Neural cell (in vitro differentiated cells): ENCODE data around the gene RPL28. TPM values are rescaled to one million over a fixed set of nuclear protein-coding genes. Genes with fewer than 3 reads are reported as not detected.

ENCODE experiments used
- H2AFZ ChIP-seq: fragments of 200-600, 300-800 bp; sonication (generic), shearing (Covaris generic); 2 replicates; pipeline ENCODE4 v1.6.0; 2014; ENCODE audit warnings: low read depth, mild to moderate bottlenecking, antibody characterized with exemption, low read length, moderate library complexity
- H3F3A ChIP-seq: fragments of 200-600 bp; shearing (Covaris generic); 2 replicates; pipeline ENCODE4 v1.6.1; 2016; ENCODE audit warnings: mild to moderate bottlenecking, moderate library complexity, mixed read lengths, antibody characterized with exemption, low read length; ENCODE audit not compliant: insufficient read depth, poor library complexity, severe bottlenecking
- H3K27ac ChIP-seq: fragments of 200-600, 300-800 bp; sonication (generic), shearing (Covaris generic); 2 replicates; pipeline ENCODE4 v1.5.1; 2014; ENCODE audit warnings: mild to moderate bottlenecking, low read length, moderate library complexity
- H3K27me3 ChIP-seq: fragments of 300-800, 200-600 bp; sonication (generic), shearing (Covaris generic); 2 replicates; pipeline ENCODE4 v1.6.0; 2014; ENCODE audit warnings: mild to moderate bottlenecking, low read depth, low read length, moderate library complexity; ENCODE audit not compliant: insufficient read depth
- H3K36me3 ChIP-seq: fragments of 300-800, 200-600 bp; sonication (generic), shearing (Covaris generic); 2 replicates; pipeline ENCODE4 v1.5.1; 2014; ENCODE audit warnings: mild to moderate bottlenecking, antibody characterized with exemption, low read length, moderate library complexity; ENCODE audit not compliant: insufficient read depth
- H3K4me2 ChIP-seq: fragments of 300-800, 200-600 bp; sonication (generic), shearing (Covaris generic); 2 replicates; pipeline ENCODE4 v1.6.0; 2014; ENCODE audit warnings: mild to moderate bottlenecking, low read length
- H3K4me3 ChIP-seq: fragments of 300-800, 200-600 bp; sonication (generic), shearing (Covaris generic); 2 replicates; pipeline ENCODE4 v1.5.1; 2014; ENCODE audit warnings: mild to moderate bottlenecking, low read length, moderate library complexity
- H3K79me2 ChIP-seq: fragments of 200-600 bp; shearing (Covaris generic); replicated peaks from 2 replicates; pipeline ENCODE4 v1.6.0; 2014; ENCODE audit warnings: mild to moderate bottlenecking, low read length, moderate library complexity; ENCODE audit not compliant: insufficient read depth
- H3K9ac ChIP-seq: fragments of 300-800, 200-600 bp; sonication (generic), shearing (Covaris generic); 2 replicates; pipeline ENCODE4 v1.6.1; 2016; ENCODE audit warnings: mild to moderate bottlenecking, low read length, mixed read lengths
- H3K9me2 ChIP-seq: fragments of 200-600 bp; shearing (Covaris generic); 2 replicates; pipeline ENCODE4 v1.6.1; 2016; ENCODE audit warnings: mild to moderate bottlenecking, low read length, mixed read lengths; ENCODE audit not compliant: insufficient read depth
- H3K9me3 ChIP-seq: fragments of 200-600, 300-800 bp; sonication (generic), shearing (Covaris generic); 2 replicates; pipeline ENCODE4 v1.6.1; 2016; ENCODE audit warnings: mild to moderate bottlenecking, mixed run types, low read length, moderate library complexity, mixed read lengths
- H4K20me1 ChIP-seq: fragments of 200-600 bp; shearing (Covaris generic); 2 replicates; pipeline ENCODE4 v1.6.1; 2016; ENCODE audit warnings: mild to moderate bottlenecking, mixed run types; ENCODE audit not compliant: insufficient read depth
- CTCF ChIP-seq: fragments of 450-650 bp; IDR thresholded peaks from 2 replicates; pipeline ENCODE4 v1.5.1; 2014; ENCODE audit warnings: antibody characterized with exemption, mild to moderate bottlenecking, moderate library complexity; ENCODE audit not compliant: poor library complexity, severe bottlenecking
- EP300 ChIP-seq: fragments of 450-650 bp; conservative IDR thresholded peaks from 2 replicates; pipeline ENCODE4 v1.6.1; 2014; ENCODE audit warnings: antibody characterized with exemption, mild to moderate bottlenecking, moderate library complexity; ENCODE audit not compliant: poor library complexity, severe bottlenecking
- EZH2 ChIP-seq: fragments of 200-600, 300-800 bp; shearing (Covaris generic), sonication (generic); IDR thresholded peaks from 2 replicates; pipeline ENCODE4 v1.6.1; 2014; ENCODE audit warnings: antibody characterized with exemption, low read length, borderline replicate concordance, mild to moderate bottlenecking; ENCODE audit not compliant: insufficient read depth, poor library complexity, severe bottlenecking
- MXI1 ChIP-seq: fragments of 450-650 bp; conservative IDR thresholded peaks from 2 replicates; pipeline ENCODE4 v1.6.1; 2014; ENCODE audit warnings: antibody characterized with exemption, mild to moderate bottlenecking; ENCODE audit not compliant: poor library complexity, severe bottlenecking
- POLR2AphosphoS5 ChIP-seq: IDR thresholded peaks from 2 replicates; pipeline ENCODE4 v1.6.1; 2012
- RAD21 ChIP-seq: fragments of 450-650 bp; conservative IDR thresholded peaks from 2 replicates; pipeline ENCODE4 v1.6.1; 2014; ENCODE audit warnings: antibody characterized with exemption, mild to moderate bottlenecking, moderate library complexity
- REST ChIP-seq: IDR thresholded peaks from 2 replicates; pipeline ENCODE4 v1.6.1; 2012; ENCODE audit warnings: borderline replicate concordance
- SMC3 ChIP-seq: fragments of 450-650 bp; conservative IDR thresholded peaks from 2 replicates; pipeline ENCODE4 v1.6.1; 2014; ENCODE audit warnings: antibody characterized with exemption, mild to moderate bottlenecking, moderate library complexity; ENCODE audit not compliant: poor library complexity
- TAF1 ChIP-seq: IDR thresholded peaks from 2 replicates; pipeline ENCODE4 v1.6.1; 2012; ENCODE audit warnings: low read depth
- polyA plus RNA-seq: library from polyadenylated mRNA; depleted of rRNA; stranded (reverse); fragments of >200 nt; gene quantifications from 2 replicates; pipeline ENCODE4 v1.2.3, GENCODE V29; 2014

The RPL28 gene
- polyA plus RNA-seq, 1 donor from 2014 or later = 195 TPM

GRCh38 chr19:55435020-55435419 is 49.3 kb downstream of the RPL28 start:
- Histone ChIP-seq H3K27me3 (peaks cover 18% of the 10 kb centered on the region), H3K4me3 (no peak overlapping the region), H3K9ac (no peak overlapping the region), H3K9me3 (no peaks in the 10 kb centered on the region), H3F3A (no peaks in the 10 kb centered on the region), H4K20me1 (no peaks in the 10 kb centered on the region), H3K27ac (no peak overlapping the region), H3K36me3 (peaks cover 24% of the 10 kb centered on the region), H3K9me2 (no peaks in the 10 kb centered on the region), H3K4me2 (no peak overlapping the region), H3K79me2 (no peaks in the 10 kb centered on the region), H2AFZ (no peak overlapping the region)
- TF ChIP-seq EZH2 = no peak
- no peak for TF ChIP-seq REST
- TF ChIP-seq TAF1 = no peak
- no peak for TF ChIP-seq EP300
- TF ChIP-seq POLR2AphosphoS5 = no peak
- TF ChIP-seq SMC3 = no peak
- no peak for TF ChIP-seq RAD21
- no peak for TF ChIP-seq CTCF
- no peak for TF ChIP-seq MXI1

- H3K27ac ChIP-seq = no peak overlapping the region
- H2AFZ ChIP-seq = no peak overlapping the region
- peaks cover 6% of the 10 kb centered on the region for H4K20me1 ChIP-seq
- H3K4me3 ChIP-seq = no peak overlapping the region
- no peak overlapping the region for H3K9ac ChIP-seq
- no peaks in the 10 kb centered on the region for H3K9me2 ChIP-seq
- H3K9me3 ChIP-seq = no peaks in the 10 kb centered on the region
- H3K4me2 ChIP-seq = no peak overlapping the region
- H3K36me3 ChIP-seq = peaks cover 7% of the 10 kb centered on the region
- H3F3A ChIP-seq = no peaks in the 10 kb centered on the region
- peaks cover 36% of the 10 kb centered on the region for H3K27me3 ChIP-seq
- H3K79me2 ChIP-seq = no peaks in the 10 kb centered on the region
- TF ChIP-seq RAD21 (no peak), TAF1 (no peak), CTCF (no peak), EP300 (no peak), MXI1 (no peak), REST (no peak), POLR2AphosphoS5 (no peak), EZH2 (no peak), SMC3 (no peak)
Observed at GRCh38 chr19:55436847-55437246, 51.1 kb downstream of the RPL28 start.
